Breast epithelium (tissue), 4 donors: Measurements from ENCODE around the gene ACAP2. TPM values are rescaled to one million over a fixed set of nuclear protein-coding genes. Genes with fewer than 3 reads are reported as not detected.

Experiments
- DNase-seq, 2 donors: peaks; one replicate each; pipeline ENCODE4 v3.0.0-alpha.2; 2019; ENCODE audit warnings: low spot score in 2 of 2
- H3K27ac ChIP-seq, 2 donors: fragments of 200-600 bp; sonication (generic) in 1 of 2; one replicate each; pipeline ENCODE4 v1.5.1; 2016 to 2019; ENCODE audit warnings: mild to moderate bottlenecking in 1 of 2
- H3K27me3 ChIP-seq, 2 donors: fragments of 200-600 bp; sonication (generic) in 1 of 2; one replicate each; pipeline versions ENCODE4 v1.5.1 to v1.6.0; 2017 to 2019; ENCODE audit warnings: control low read depth in 1 of 2, mild to moderate bottlenecking in 1 of 2
- H3K36me3 ChIP-seq: fragments of 200-600 bp; one replicate; pipeline ENCODE4 v1.5.1; 2019
- H3K4me1 ChIP-seq, 2 donors: fragments of 200-600 bp; sonication (generic); one replicate each; pipeline ENCODE4 v1.5.1; 2016 to 2019; ENCODE audit warnings: control low read depth in 1 of 2
- H3K4me3 ChIP-seq, 3 donors: fragments of 200-600 bp; sonication (generic); 1 replicate in 2 of 3; 2 replicates in 1 of 3; pipeline ENCODE4 v1.5.1; 2016 to 2019; ENCODE audit warnings: mild to moderate bottlenecking in 3 of 3, moderate library complexity in 2 of 3
- H3K9me3 ChIP-seq, 2 donors: fragments of 200-600 bp; sonication (generic) in 1 of 2; one replicate each; pipeline ENCODE4 v1.5.1; 2016 to 2019; ENCODE audit warnings: control low read depth in 1 of 2
- POLR2A ChIP-seq: fragments of 450-650 bp; IDR thresholded peaks from one replicate; pipeline ENCODE4 v1.6.1; 2016; ENCODE audit warnings: antibody characterized with exemption, mild to moderate bottlenecking, moderate library complexity
- POLR2AphosphoS5 ChIP-seq, 3 donors: sonication (generic); formaldehyde crosslinking; IDR thresholded peaks; one replicate each; pipeline ENCODE4 v1.6.1; 2017; ENCODE audit warnings: antibody characterized with exemption in 3 of 3
- intact Hi-C: fragments of 100-400 bp; cut with DNase I; formaldehyde crosslinking; loops from one replicate; pipeline ENCODE4 v1.15.1; 2023; ENCODE audit warnings: low total_unique reads
- total RNA-seq, 3 donors: library from RNA; depleted of rRNA; stranded (reverse); fragments of >200 nt; gene quantifications; one replicate each; pipeline ENCODE4 v1.1.0, GENCODE V29; 2016
- TF ChIP-seq, protein P1 (sequence below), 3 donors: fragments of 450-650 bp; IDR thresholded peaks; one replicate each; pipeline ENCODE4 v1.5.1; 2016 to 2017; ENCODE audit warnings: antibody characterized with exemption in 3 of 3, mild to moderate bottlenecking in 3 of 3, moderate library complexity in 3 of 3

ACAP2 gene
- total RNA-seq, 3 donors from 2014 or later, result 60.0 to 87.1 (median 63.0) TPM

DNA sequence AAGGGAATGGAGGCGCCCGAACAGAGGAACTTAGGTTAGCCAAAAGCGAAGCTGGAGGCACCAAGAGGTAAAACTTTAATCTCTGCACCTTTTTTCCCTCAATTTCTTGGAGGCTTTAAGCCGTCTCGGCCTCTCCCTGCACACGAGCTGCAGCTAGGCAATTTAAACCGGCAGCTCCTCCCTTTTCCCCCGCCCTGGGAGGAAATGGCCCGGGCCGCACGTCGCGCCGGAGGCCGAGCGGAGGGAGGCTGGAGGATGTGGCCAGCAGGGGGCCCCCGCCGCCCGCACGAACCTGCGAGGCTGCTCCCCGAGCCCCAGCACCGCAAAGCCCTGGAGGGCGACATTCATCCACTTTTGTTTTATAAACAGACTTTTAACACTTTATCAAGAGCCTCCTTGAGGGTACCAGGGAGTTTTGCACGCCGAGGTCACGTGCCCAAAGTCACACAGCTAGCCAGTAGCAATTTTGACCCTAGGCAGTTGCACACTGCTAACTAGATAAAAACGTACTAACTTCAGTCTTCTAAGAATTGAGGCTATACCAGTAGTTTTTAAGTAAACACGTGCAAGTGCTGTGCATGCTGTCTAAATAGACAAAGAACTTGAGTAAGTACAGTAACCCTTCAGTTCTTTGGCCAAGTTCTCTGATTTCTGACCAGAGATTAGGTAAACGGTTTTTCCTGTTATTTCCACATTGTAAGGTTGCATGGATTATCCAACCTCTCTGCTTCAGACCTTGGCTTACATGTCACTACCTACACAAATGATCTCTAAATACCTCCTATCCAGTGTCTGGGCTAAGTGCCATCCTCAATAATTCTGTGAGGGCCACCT is 171.2 kb downstream of the ACAP2 start:
- no peaks in the 10 kb centered on the region for H3K27me3 ChIP-seq
- peak; percentile 63 to 81 for DNase-seq
- intact Hi-C loops, result no loop called here

DNA sequence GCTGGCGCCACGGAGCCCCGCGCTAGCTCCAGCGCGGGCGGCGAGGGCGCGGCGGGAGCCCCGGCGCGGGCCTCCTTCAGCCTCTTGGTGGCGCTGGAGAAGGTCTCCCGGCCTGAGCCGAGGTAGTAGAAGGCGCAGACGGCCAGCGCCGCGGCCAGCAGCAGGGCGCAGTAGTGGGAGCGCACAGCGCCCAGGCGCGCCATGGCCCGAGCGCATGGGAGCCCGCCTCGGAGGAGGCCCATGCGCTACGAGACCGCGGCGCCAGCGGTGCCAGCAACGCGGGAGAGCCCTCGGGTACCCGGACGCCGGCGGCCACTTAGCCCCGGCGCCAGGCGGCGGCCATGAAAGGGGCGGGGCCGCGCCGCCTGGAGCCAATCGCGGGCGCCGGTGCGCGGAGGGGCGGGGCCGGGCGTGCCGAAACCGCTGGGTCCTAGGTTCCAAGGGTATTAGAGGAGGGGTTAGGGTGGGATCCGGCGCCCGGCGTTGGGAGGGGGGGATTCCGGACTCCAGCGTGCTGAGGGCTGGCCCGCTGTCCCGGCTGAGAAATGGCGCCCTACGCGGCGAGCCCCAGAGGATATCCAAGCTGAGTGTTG is 171.9 kb downstream of the ACAP2 start, which contains the start of gene XXYLT1:
Gene XXYLT1, minus strand, starts transcription at position 343 of the 593 bp plus-strand sequence. Its CDS starts 101 bp downstream, at position 242.
- H3K4me1 ChIP-seq, result peaks cover 0 to 8% of the 10 kb centered on the region in 2 donors
- intact Hi-C loops, result no loop called here
- no peaks in the 10 kb centered on the region for H3K36me3 ChIP-seq
- peak; percentile 55 to 83 for DNase-seq
- TF ChIP-seq, protein P1, sequence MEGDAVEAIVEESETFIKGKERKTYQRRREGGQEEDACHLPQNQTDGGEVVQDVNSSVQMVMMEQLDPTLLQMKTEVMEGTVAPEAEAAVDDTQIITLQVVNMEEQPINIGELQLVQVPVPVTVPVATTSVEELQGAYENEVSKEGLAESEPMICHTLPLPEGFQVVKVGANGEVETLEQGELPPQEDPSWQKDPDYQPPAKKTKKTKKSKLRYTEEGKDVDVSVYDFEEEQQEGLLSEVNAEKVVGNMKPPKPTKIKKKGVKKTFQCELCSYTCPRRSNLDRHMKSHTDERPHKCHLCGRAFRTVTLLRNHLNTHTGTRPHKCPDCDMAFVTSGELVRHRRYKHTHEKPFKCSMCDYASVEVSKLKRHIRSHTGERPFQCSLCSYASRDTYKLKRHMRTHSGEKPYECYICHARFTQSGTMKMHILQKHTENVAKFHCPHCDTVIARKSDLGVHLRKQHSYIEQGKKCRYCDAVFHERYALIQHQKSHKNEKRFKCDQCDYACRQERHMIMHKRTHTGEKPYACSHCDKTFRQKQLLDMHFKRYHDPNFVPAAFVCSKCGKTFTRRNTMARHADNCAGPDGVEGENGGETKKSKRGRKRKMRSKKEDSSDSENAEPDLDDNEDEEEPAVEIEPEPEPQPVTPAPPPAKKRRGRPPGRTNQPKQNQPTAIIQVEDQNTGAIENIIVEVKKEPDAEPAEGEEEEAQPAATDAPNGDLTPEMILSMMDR (IDR thresholded peaks at IDR 0.05), result peak in 2 of 3 donors; percentile 28 to 48
- TF ChIP-seq POLR2A, result no peak
- TF ChIP-seq POLR2AphosphoS5 (IDR thresholded peaks at IDR 0.05), result no peak
- peak within 1 kb of the TSS; percentile 14 to 70 for H3K27ac ChIP-seq
- no peaks in the 10 kb centered on the region for H3K27me3 ChIP-seq
- H3K9me3 ChIP-seq, result no peaks in the 10 kb centered on the region
- H3K4me3 ChIP-seq, result peak within 1 kb of the TSS; percentile 63 to 95 (median 72)

More for the DNA sequence above, 171.2 kb downstream of the ACAP2 start:
- TF ChIP-seq, protein P1 (IDR thresholded peaks at IDR 0.05), result peak; percentile 55 to 97 (median 91)
- TF ChIP-seq POLR2AphosphoS5 (IDR thresholded peaks at IDR 0.05), result peak; percentile 56 to 68 (median 63)
- TF ChIP-seq POLR2A, result no peak
- Histone ChIP-seq H3K36me3 (no peaks in the 10 kb centered on the region), H3K27ac (peak overlapping the region; percentile 14 to 70), H3K4me1 (peaks cover 0 to 8% of the 10 kb centered on the region in 2 donors), H3K4me3 (peak overlapping the region; percentile 63 to 95 (median 72)), H3K9me3 (no peaks in the 10 kb centered on the region)

DNA sequence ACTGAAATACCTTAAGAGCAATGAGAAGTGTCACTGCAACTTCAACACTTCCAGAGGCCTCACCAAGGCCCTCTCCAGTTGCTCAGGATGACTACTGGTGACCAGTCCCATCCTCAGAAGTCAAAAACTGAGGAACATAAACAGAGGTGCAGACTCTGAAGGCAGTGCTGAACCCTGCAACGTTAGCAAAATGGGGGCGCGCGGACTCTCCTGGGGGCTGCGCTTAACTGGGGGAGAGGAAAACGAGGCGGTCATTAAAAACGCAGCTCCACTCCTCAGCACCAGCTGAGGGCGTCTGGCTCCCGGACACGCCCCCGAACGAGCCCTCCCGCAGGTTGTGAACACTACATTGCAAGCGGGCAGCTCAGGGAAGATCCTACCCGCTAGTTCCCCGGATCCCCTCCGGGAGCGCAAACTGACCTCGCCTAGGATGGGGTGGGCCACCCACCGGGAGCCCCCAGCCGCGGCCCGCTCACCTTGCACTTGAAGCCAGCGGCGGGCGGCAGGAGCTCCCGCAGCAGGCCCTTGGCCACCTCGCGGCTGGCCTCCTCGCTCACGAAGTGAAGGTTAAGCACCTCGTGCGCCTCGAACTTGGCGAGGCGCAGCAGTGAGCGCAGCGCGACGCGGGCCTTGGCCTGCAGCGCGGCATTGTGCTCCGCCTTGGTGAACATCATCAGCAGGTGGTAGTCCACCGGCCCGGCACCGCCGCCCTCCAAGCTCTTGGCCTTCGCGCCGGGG is 172.6 kb downstream of the ACAP2 start:
- H3K4me3 ChIP-seq, result peak overlapping the region; percentile 63 to 95 (median 72)
- TF ChIP-seq POLR2AphosphoS5 (IDR thresholded peaks at IDR 0.05), result no peak
- intact Hi-C loops, result no loop called here
- DNase-seq, result no peak
- H3K27me3 ChIP-seq, result no peaks in the 10 kb centered on the region
- H3K4me1 ChIP-seq, result peaks cover 0 to 8% of the 10 kb centered on the region in 2 donors
- H3K9me3 ChIP-seq, result no peaks in the 10 kb centered on the region
- no peaks in the 10 kb centered on the region for H3K36me3 ChIP-seq
- H3K27ac ChIP-seq, result peak overlapping the region; percentile 14 to 70

DNA sequence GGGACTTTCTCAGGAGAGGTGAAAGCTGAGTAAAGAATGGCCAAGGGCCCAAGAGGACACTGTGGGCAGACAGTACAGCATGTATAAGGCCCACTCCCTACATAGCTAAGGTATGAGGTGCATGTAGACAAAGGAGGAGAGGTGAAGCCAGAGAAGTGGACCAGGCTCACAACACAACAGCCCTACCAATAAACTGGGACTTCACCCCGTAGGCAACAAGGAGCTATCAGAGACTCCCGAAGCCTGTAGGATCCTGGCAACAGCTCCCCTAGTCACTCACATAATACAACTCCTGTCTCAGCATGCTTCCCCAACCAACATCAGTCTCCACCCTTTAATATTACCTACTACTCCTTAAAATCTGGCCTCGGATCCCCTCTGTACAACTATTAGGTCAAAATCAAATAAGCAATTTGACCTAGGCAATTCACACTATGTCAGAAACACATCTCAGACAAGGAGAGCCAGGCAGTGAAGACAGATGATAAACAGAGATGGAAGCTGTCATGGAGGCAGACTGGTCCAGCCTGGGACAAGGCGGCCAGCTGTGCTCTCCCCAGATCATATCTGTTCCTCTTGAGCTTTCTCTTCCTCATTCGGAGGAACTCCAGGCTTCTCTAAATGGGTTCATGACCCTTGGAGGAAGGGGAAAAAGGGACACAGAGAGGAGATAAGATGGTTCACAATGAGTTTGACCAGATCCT is 173.3 kb downstream of the ACAP2 start:
- intact Hi-C loops, result no loop called here
- Histone ChIP-seq H3K4me3 (peak overlapping the region in 2 of 3 donors; percentile 63 to 95), H3K27me3 (no peaks in the 10 kb centered on the region), H3K9me3 (no peaks in the 10 kb centered on the region), H3K27ac (no peak overlapping the region), H3K36me3 (no peaks in the 10 kb centered on the region), H3K4me1 (peaks cover 0 to 8% of the 10 kb centered on the region in 2 donors)
- no peak for DNase-seq
- TF ChIP-seq, protein P1 (IDR thresholded peaks at IDR 0.05), result no peak
- no peak for TF ChIP-seq POLR2AphosphoS5 (IDR thresholded peaks at IDR 0.05)
